Measurements from ENCODE around the gene MRPL32.

Gene MRPL32

GRCh38 chr7:42924223-42924838 lies 7.8 kb upstream of the MRPL32 start:
- DNase-seq (ENCODE audit: low read depth, low spot score): no peak
- no peak overlapping the region for H3K4me3 ChIP-seq (ENCODE audit: low read length)

- no peak for DNase-seq (ENCODE audit: low read depth, low spot score)
- no peak overlapping the region for H3K4me3 ChIP-seq (ENCODE audit: low read length)
Observed at GRCh38 chr7:42925630-42926029, 6.5 kb upstream of the MRPL32 start.

- no peak overlapping the region for H3K4me3 ChIP-seq (ENCODE audit: low read length)
- no peak for DNase-seq (ENCODE audit: low read depth, low spot score)
Observed at GRCh38 chr7:42926204-42926603, 6.0 kb upstream of the MRPL32 start.

- H3K4me3 ChIP-seq (ENCODE audit: low read length): no peak overlapping the region
- no peak for DNase-seq (ENCODE audit: low read depth, low spot score)
Observed at GRCh38 chr7:42928754-42929153, 3.4 kb upstream of the MRPL32 start.

GRCh38 chr7:42929449-42929848 lies 2.7 kb upstream of the MRPL32 start:
- no peak for DNase-seq (ENCODE audit: low read depth, low spot score)
- no peak overlapping the region for H3K4me3 ChIP-seq (ENCODE audit: low read length)

GRCh38 chr7:42930889-42931288 lies 1.3 kb upstream of the MRPL32 start:
- peak overlapping the region; percentile 93 for H3K4me3 ChIP-seq (ENCODE audit: low read length)

GRCh38 chr7:42931447-42931833 lies 736 bp upstream of the MRPL32 start:
- no peak for DNase-seq (ENCODE audit: low read depth, low spot score)
- peak overlapping the region; percentile 93 for H3K4me3 ChIP-seq (ENCODE audit: low read length)

More at GRCh38 chr7:42930889-42931288, 1.3 kb upstream of the MRPL32 start:
- no peak for DNase-seq (ENCODE audit: low read depth, low spot score)

GRCh38 chr7:42932811-42933591 lies 825 bp downstream of the MRPL32 start:
- no peak for DNase-seq (ENCODE audit: low read depth, low spot score)
- H3K4me3 ChIP-seq (ENCODE audit: low read length): peak overlapping the region; percentile 93

GRCh38 chr7:42934291-42934690 lies 2.1 kb downstream of the MRPL32 start:
- no peak overlapping the region for H3K4me3 ChIP-seq (ENCODE audit: low read length)
- no peak for DNase-seq (ENCODE audit: low read depth, low spot score)

GRCh38 chr7:42935861-42936260 lies 3.7 kb downstream of the MRPL32 start:
- no peak overlapping the region for H3K4me3 ChIP-seq (ENCODE audit: low read length)
- DNase-seq (ENCODE audit: low read depth, low spot score): no peak

- DNase-seq (ENCODE audit: low read depth, low spot score): no peak
- no peak overlapping the region for H3K4me3 ChIP-seq (ENCODE audit: low read length)
Observed at GRCh38 chr7:42939457-42940240, 7.5 kb downstream of the MRPL32 start.

GRCh38 chr7:42940985-42941847 lies 9.0 kb downstream of the MRPL32 start:
- H3K4me3 ChIP-seq (ENCODE audit: low read length): no peak overlapping the region
- DNase-seq (ENCODE audit: low read depth, low spot score): peak; percentile 67

GRCh38 chr7:42945821-42946626 lies 13.8 kb downstream of the MRPL32 start:
- no peak for DNase-seq (ENCODE audit: low read depth, low spot score)
- H3K4me3 ChIP-seq (ENCODE audit: low read length): no peak overlapping the region

- H3K4me3 ChIP-seq (ENCODE audit: low read length): no peak overlapping the region
- no peak for DNase-seq (ENCODE audit: low read depth, low spot score)
Observed at GRCh38 chr7:42946627-42946950, 14.4 kb downstream of the MRPL32 start.

GRCh38 chr7:42947521-42947920 lies 15.3 kb downstream of the MRPL32 start:
- DNase-seq (ENCODE audit: low read depth, low spot score): no peak
- H3K4me3 ChIP-seq (ENCODE audit: low read length): no peak overlapping the region

GRCh38 chr7:42950417-42950816 lies 18.2 kb downstream of the MRPL32 start:
- no peak for DNase-seq (ENCODE audit: low read depth, low spot score)
- H3K4me3 ChIP-seq (ENCODE audit: low read length): no peak overlapping the region

- H3K4me3 ChIP-seq (ENCODE audit: low read length): no peak overlapping the region
- no peak for DNase-seq (ENCODE audit: low read depth, low spot score)
Observed at GRCh38 chr7:42952328-42952727, 20.2 kb downstream of the MRPL32 start.

- DNase-seq (ENCODE audit: low read depth, low spot score): no peak
Observed at GRCh38 chr7:42953994-42954393, 21.8 kb downstream of the MRPL32 start.

GRCh38 chr7:42956062-42956461 lies 23.9 kb downstream of the MRPL32 start:
- no peak overlapping the region for H3K4me3 ChIP-seq (ENCODE audit: low read length)
- no peak for DNase-seq (ENCODE audit: low read depth, low spot score)

More at GRCh38 chr7:42953994-42954393, 21.8 kb downstream of the MRPL32 start:
- no peak overlapping the region for H3K4me3 ChIP-seq (ENCODE audit: low read length)

Data from Jurkat, Clone E6-1 (cell line).